IPS-15b (cell line): Measurements from ENCODE around the gene TRPM1.

Source experiments
- H3K27me3 ChIP-seq: one replicate; pipeline ENCODE4 v1.6.1; 2013; ENCODE audit warnings: low read length; ENCODE audit not compliant: control insufficient read depth, insufficient read depth
- H3K36me3 ChIP-seq: one replicate; pipeline ENCODE4 v1.6.1; 2013; ENCODE audit warnings: low read length; ENCODE audit not compliant: control insufficient read depth, insufficient read depth
- H3K4me1 ChIP-seq: one replicate; pipeline ENCODE4 v1.6.1; 2013; ENCODE audit warnings: mild to moderate bottlenecking, low read length; ENCODE audit not compliant: control insufficient read depth, insufficient read depth
- H3K4me3 ChIP-seq: one replicate; pipeline ENCODE4 v1.5.1; 2013; ENCODE audit warnings: low read depth, low read length
- H3K9ac ChIP-seq: one replicate; pipeline ENCODE4 v1.6.1; 2013; ENCODE audit warnings: low read depth, mild to moderate bottlenecking, low read length
- H3K9me3 ChIP-seq: one replicate; pipeline ENCODE4 v1.6.1; 2013; ENCODE audit warnings: mild to moderate bottlenecking, low read length; ENCODE audit not compliant: control insufficient read depth, insufficient read depth

Gene TRPM1

DNA sequence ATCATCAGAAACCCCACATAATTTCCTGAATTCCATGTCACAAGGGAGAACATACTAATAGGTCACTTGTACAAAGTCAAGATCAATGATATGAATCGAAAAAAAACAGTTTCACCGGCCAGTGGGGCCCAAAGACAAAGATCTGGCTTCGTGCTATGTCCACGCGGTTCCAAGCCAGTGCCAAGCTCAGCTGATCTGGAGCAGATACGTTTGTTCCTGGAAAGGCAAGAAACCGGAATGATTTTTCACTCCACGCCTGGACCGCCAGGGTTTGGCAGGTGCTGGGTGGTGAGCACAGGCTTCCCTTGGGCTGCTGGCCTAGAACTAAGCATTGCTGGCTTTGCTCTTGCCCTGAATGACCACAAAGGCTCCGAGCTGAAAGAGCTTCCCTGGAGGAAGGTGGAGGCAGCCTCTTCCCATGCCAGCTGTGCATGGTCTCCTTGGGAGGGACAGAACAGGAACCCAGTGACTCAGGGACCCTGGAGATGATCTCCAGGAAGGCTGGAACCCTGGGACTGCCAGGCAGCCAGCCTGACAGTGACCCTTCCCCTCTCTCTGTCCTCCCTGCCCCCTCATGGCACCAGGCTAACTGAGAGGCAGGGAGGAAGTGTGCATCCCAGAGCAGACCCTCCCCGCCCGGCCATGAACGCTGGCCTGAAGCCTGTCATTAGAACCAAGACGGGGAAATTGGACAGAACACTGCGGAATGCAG lies 40.9 kb downstream of the TRPM1 start:
- no peaks in the 10 kb centered on the region for H3K27me3 ChIP-seq
- no peaks in the 10 kb centered on the region for H3K9me3 ChIP-seq
- H3K36me3 ChIP-seq: peaks cover 2% of the 10 kb centered on the region
- no peak overlapping the region for H3K4me3 ChIP-seq
- H3K9ac ChIP-seq: no peak overlapping the region
- no peaks in the 10 kb centered on the region for H3K4me1 ChIP-seq

DNA sequence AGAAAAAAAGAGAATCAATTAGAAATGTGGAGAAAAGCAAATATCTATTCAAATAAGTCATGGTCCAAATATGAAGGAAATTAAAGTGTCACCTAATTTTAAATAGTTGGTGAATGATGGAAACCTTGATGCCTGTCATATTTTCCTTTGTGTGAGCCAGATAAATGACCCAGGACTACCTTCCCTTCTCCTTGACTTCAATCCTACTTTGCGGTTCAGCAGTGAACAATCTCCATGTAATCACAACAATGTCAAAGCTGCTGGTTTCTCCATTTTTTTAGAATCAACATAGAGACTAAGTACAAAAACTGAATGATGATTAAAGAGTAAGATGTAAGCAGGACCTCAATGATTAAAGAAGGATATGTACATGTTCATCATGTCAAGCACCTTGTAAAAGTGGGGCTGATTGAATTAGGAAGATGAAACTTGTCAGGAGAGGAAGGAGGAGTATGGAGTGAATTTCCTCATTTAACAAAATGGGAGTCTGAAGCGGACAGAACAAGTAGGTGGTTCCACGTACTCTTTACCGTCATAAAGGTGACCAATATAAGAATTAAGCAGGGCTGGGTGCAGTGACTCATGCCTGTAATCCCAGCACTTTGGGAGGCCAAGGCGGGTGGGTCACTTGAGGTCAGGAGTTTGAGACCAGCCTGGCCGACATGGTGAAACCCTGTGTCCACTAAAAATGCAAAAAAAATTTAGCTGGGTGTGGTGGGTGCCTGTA lies 43.1 kb downstream of the TRPM1 start:
- no peak overlapping the region for H3K9ac ChIP-seq
- H3K4me3 ChIP-seq: no peak overlapping the region
- H3K9me3 ChIP-seq: no peaks in the 10 kb centered on the region
- no peaks in the 10 kb centered on the region for H3K4me1 ChIP-seq
- no peaks in the 10 kb centered on the region for H3K27me3 ChIP-seq
- H3K36me3 ChIP-seq: peaks cover 2% of the 10 kb centered on the region

DNA sequence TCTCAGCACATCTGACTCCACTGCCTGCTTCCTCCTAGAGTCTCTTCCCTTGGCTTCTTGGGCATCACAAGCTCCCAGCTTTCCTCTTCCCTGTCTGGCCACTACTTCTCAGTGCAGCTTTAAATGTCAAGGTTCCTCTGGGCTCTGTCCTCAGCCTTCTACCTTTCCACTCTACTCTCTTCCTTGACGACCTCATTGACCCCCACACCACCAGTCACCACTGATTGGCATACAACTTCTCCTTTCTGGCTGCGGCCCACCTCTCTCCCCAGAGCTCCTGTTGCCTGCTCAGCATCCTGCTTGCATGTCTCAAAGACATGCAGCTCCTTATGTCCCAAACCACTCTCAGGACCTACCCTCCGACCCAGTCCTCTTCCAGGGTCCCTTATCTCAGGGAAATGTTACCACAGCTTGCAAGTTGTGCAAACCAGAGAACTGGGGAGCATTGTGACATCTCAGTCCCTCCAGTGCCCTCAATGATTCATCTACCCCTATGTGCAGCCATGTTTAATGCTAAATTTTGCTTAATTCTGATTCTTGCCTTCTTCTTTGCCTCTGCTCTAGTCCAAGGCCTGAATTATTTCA lies 49.9 kb downstream of the TRPM1 start:
- no peaks in the 10 kb centered on the region for H3K9me3 ChIP-seq
- H3K36me3 ChIP-seq: no peaks in the 10 kb centered on the region
- no peaks in the 10 kb centered on the region for H3K4me1 ChIP-seq
- H3K9ac ChIP-seq: no peak overlapping the region
- H3K27me3 ChIP-seq: no peaks in the 10 kb centered on the region
- H3K4me3 ChIP-seq: no peak overlapping the region

DNA sequence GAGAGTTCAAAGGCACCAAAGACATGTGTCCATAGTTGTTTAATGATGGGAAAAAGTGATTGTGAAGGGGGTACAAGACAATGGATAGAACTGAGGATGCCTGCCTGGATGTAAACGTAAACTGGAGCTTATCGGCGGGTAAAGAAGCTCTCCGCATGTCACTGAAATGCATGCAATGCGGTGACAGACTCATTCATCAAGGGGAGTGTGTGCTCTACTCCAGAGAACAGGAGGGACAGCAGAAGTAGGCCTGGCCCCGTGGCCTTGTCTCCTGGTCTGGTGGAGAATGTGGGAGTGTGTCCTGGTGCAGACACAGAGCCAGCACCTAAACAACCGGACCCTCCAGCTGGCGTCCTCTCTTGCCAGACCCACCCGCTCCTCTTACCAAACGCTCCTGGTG lies 50.6 kb downstream of the TRPM1 start:
- Histone ChIP-seq H3K27me3 (no peaks in the 10 kb centered on the region), H3K4me3 (no peak overlapping the region), H3K9me3 (no peaks in the 10 kb centered on the region), H3K36me3 (no peaks in the 10 kb centered on the region), H3K4me1 (no peaks in the 10 kb centered on the region), H3K9ac (no peak overlapping the region)

DNA sequence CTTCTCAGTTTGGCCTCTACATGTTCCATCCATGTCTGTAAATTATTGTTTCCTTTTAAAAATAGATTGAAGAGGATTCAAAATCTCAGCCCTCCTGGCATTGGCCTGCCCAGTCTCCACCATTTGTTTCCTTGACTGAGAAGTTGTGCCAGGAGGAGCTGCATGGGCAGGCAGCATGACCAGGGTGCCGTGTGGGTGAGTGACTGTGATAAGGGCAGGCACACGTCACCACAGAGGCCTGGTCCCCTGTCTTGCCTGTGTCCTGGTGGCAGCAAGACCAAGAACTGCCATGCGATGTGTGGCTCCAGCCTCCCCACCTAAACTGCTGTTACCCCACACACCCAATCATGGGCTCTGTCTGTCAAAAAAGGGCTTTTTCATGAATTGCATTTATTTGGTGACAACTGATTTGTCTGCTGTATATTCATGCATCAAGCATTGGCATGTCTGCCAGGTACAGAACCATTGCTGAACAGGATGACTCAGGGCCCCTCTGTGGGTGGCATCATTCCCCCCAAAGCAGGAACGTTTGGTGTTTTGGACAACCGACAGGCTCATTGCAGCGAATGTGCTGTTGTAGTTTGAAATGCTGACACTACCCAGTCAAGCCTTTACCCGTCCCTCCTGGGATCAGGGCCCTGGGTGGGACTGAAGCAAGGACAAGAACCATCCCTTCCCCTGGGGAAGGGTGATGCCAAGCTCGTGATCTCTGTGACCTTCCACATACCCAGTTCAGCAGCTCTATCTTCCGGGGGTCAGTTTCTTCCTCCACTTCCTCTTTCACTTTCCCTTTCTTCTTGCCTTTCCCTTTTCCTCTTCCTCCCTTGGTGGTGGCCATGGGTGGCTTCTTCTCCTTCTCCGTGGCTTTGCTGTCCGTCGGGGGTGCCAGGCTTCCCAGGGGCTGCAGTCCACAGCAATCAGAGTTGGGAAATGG lies 51.6 kb downstream of the TRPM1 start:
- Histone ChIP-seq H3K4me3 (no peak overlapping the region), H3K27me3 (no peaks in the 10 kb centered on the region)

DNA sequence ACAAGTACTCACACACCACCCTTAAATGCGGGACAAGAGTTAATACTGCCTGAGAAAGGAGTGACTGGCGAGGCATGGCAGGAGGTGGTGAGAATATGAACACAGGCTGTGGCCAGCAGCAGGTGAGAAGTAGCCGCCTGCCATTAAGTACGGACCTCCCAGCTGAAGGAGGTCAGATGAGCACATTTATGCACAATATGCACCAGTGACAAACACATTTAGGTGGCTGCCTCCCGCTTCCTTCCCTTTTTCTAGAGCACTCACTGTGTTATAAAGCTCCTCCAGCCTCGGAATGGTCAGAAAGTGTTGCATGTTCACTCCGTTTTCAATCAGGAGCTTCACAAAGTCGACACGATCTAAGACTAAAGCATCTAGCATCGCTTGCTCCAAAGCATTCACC lies 52.4 kb downstream of the TRPM1 start:
- no peaks in the 10 kb centered on the region for H3K9me3 ChIP-seq
- no peaks in the 10 kb centered on the region for H3K27me3 ChIP-seq
- no peak overlapping the region for H3K9ac ChIP-seq
- H3K36me3 ChIP-seq: no peaks in the 10 kb centered on the region
- H3K4me3 ChIP-seq: no peak overlapping the region
- no peaks in the 10 kb centered on the region for H3K4me1 ChIP-seq

More for the DNA sequence above, 51.6 kb downstream of the TRPM1 start:
- Histone ChIP-seq H3K36me3 (no peaks in the 10 kb centered on the region), H3K9ac (no peak overlapping the region), H3K9me3 (no peaks in the 10 kb centered on the region), H3K4me1 (no peaks in the 10 kb centered on the region)

DNA sequence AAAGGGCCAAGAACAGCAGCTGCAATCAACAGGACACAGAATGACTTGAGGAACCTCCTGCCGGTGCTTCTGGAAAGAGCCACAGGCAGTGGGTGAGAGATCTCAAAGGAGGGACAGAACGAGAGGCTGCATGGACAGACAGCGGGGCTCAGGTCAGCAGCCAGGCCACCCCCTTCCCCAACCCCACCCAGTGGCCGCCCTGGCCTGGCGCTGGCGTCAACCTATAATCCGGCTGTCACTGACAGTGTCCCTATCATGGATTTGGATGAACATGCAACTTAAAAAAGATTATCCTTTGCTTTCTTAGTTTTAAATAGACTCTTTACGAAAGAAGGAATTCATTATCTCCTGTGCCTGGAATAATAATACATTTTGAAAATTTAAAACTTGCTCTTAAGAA lies 54.1 kb downstream of the TRPM1 start:
- no peak overlapping the region for H3K4me3 ChIP-seq
- H3K36me3 ChIP-seq: no peaks in the 10 kb centered on the region
- H3K4me1 ChIP-seq: no peaks in the 10 kb centered on the region
- no peaks in the 10 kb centered on the region for H3K27me3 ChIP-seq
- no peaks in the 10 kb centered on the region for H3K9me3 ChIP-seq
- no peak overlapping the region for H3K9ac ChIP-seq

DNA sequence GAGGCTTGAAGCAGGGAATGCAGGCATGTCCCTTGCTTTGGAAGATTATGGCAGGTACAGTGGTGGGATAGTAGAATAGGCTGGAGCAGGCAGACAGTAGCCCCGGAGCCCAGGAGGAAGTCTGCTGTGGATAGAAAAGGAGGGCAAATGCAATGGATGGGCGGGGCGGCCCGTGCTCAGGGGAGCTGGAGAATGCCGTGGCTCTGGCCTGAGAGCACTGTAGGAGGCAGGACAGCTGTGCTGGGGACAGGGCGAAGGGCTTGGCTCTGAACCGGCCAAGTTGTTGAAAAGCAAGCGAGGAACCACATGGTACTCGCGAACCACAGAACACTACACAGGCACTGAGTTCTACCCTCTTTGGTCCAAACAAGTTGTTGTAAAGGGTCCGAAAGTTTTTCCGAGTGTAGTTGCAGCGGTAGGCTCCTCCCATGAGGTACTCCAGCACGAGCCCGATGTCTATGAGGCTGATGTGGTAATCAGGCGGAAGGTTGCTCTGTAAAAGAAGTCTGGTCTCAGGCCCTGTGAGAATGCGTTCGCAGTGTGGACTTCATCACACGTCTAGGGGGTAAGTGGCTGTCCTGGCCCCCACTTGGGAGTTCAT lies 54.7 kb downstream of the TRPM1 start:
- no peak overlapping the region for H3K9ac ChIP-seq
- H3K4me1 ChIP-seq: no peaks in the 10 kb centered on the region
- H3K27me3 ChIP-seq: no peaks in the 10 kb centered on the region
- no peak overlapping the region for H3K4me3 ChIP-seq
- H3K36me3 ChIP-seq: no peaks in the 10 kb centered on the region
- H3K9me3 ChIP-seq: no peaks in the 10 kb centered on the region

DNA sequence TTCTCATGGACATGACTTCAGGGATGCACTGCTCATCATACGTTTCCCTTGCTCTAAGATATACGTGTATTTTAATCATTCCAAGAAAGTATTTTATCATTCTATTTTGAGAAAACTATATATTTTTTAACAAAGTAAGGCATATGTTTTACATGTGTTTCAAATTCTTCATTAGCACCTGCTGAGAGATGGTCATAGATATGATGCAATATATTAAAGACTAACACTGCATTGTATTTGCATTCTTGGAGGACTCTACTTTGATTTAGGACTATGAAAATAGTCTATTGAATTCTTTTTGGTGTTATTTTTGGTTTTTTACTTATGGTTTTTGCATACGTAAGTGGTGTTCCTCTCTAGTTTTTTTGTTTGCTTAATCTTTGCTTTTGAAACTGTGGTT lies 55.9 kb downstream of the TRPM1 start:
- Histone ChIP-seq H3K27me3 (no peaks in the 10 kb centered on the region), H3K36me3 (no peaks in the 10 kb centered on the region), H3K9me3 (no peaks in the 10 kb centered on the region), H3K9ac (no peak overlapping the region), H3K4me1 (no peaks in the 10 kb centered on the region), H3K4me3 (no peak overlapping the region)

DNA sequence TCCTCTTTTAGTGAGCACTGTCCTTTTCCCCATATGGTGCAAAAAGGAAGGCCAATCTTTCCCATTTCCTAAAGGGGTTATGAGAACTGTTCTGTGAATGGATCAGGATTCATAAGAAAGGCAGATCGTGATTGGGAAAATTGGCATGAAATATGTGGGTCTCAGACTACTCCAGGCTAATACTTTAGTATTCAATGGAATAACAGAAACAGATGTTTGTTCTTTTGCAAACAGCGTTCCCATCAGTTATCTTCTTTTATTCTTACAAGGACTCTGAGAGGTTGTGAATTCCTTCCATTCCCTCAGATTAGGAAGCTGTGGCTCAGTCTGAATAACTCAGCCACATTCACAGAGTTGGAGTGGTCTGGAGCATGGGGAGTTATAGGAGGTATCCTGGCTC lies 58.8 kb downstream of the TRPM1 start:
- H3K9me3 ChIP-seq: no peaks in the 10 kb centered on the region
- no peaks in the 10 kb centered on the region for H3K4me1 ChIP-seq
- H3K4me3 ChIP-seq: no peak overlapping the region
- H3K27me3 ChIP-seq: no peaks in the 10 kb centered on the region
- no peaks in the 10 kb centered on the region for H3K36me3 ChIP-seq
- no peak overlapping the region for H3K9ac ChIP-seq

DNA sequence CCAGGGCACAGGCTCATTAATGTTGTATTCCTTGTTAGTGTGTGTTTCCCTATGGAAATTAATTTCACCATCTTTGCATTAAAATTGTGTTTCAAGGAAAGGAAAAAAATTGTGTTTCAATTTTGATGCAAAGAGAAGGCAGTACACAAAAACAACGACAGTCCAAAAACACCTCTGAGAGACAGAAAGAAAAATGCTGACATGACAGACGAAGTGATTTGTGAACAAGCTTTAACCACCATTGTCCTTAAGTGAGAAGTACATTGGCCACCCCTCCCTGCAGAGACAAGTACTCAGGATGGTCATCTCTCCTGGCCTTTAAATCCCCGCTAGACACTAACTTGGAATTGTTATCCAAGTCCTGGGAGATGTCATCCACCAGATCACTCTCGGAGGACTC lies 59.9 kb downstream of the TRPM1 start:
- H3K4me1 ChIP-seq: no peaks in the 10 kb centered on the region
- H3K36me3 ChIP-seq: no peaks in the 10 kb centered on the region
- no peak overlapping the region for H3K9ac ChIP-seq
- no peak overlapping the region for H3K4me3 ChIP-seq
- no peaks in the 10 kb centered on the region for H3K27me3 ChIP-seq
- H3K9me3 ChIP-seq: no peaks in the 10 kb centered on the region
